ENCODE measurements around the gene TRAF3.

TRAF3 gene

GRCh38 chr14:102942069-102942468 lies 164.8 kb downstream of the TRAF3 start:
- FAIRE-seq, result no peak

GRCh38 chr14:102943454-102943853 lies 166.2 kb downstream of the TRAF3 start:
- FAIRE-seq, result no peak

GRCh38 chr14:102943979-102944378 lies 166.7 kb downstream of the TRAF3 start:
- no peak for FAIRE-seq

- no peak for FAIRE-seq
These were observed 167.4 kb downstream of the TRAF3 start for GRCh38 chr14:102944448-102945330.

GRCh38 chr14:102945346-102946130 lies 168.3 kb downstream of the TRAF3 start:
- FAIRE-seq, result no peak

- no peak for FAIRE-seq
These were observed 170.3 kb downstream of the TRAF3 start for GRCh38 chr14:102947321-102948103.

GRCh38 chr14:102948698-102949061 lies 171.4 kb downstream of the TRAF3 start:
- no peak for FAIRE-seq

GRCh38 chr14:102949062-102949800 lies 172.0 kb downstream of the TRAF3 start:
- FAIRE-seq, result no peak

GRCh38 chr14:102949801-102950451 lies 172.7 kb downstream of the TRAF3 start:
- FAIRE-seq, result no peak

GRCh38 chr14:102951034-102951433 lies 173.8 kb downstream of the TRAF3 start:
- FAIRE-seq, result no peak

- no peak for FAIRE-seq
These were observed 174.6 kb downstream of the TRAF3 start for GRCh38 chr14:102951799-102952198.

GRCh38 chr14:102952276-102952675 lies 175.0 kb downstream of the TRAF3 start:
- FAIRE-seq, result no peak

GRCh38 chr14:102953100-102953499 lies 175.9 kb downstream of the TRAF3 start:
- no peak for FAIRE-seq

GRCh38 chr14:102954081-102954789 lies 177.0 kb downstream of the TRAF3 start:
- no peak for FAIRE-seq

- FAIRE-seq, result no peak
These were observed 178.6 kb downstream of the TRAF3 start for GRCh38 chr14:102955636-102956408.

GRCh38 chr14:102957222-102957621 lies 180.0 kb downstream of the TRAF3 start:
- no peak for FAIRE-seq

- FAIRE-seq, result no peak
These were observed 181.2 kb downstream of the TRAF3 start for GRCh38 chr14:102958461-102958860.

Data from colon (tissue), 2 donors.